T-helper 2 cell treated with Interferon-gamma antibody and Interleukin-4, amounts not matched to agents 5 μg/mL and 100 μg/mL, for 36 hours (primary cell): ENCODE results near the gene PSMC6.

Source experiments
- DNase-seq: peaks from one replicate; pipeline ENCODE4 v3.0.0; 2021; ENCODE audit warnings: low spot score
- H3K27ac Mint-ChIP-seq: one replicate; pipeline ENCODE4 v1.8.0; 2021; ENCODE audit warnings: mild to moderate bottlenecking, mixed read lengths
- H3K27me3 Mint-ChIP-seq: one replicate; pipeline ENCODE4 v1.8.0; 2021; ENCODE audit warnings: low read depth, mixed read lengths
- H3K36me3 Mint-ChIP-seq: one replicate; pipeline ENCODE4 v1.8.0; 2021; ENCODE audit warnings: low read depth, mixed read lengths
- H3K4me1 Mint-ChIP-seq: one replicate; pipeline ENCODE4 v1.8.0; 2021; ENCODE audit warnings: low read depth, mixed read lengths
- H3K4me3 Mint-ChIP-seq: one replicate; pipeline ENCODE4 v1.8.0; 2022; ENCODE audit warnings: mild to moderate bottlenecking, moderate library complexity, mixed read lengths
- H3K9me3 Mint-ChIP-seq: one replicate; pipeline ENCODE4 v1.8.0; 2021; ENCODE audit warnings: mixed read lengths

Gene PSMC6

GRCh38 chr14:52706724-52707706, at the start of gene PSMC6:
Gene PSMC6 (plus strand): TSS chr14:52707200. CDS start chr14:52707220, 20 bp downstream.
- Mint-ChIP-seq H3K4me3 (peak within 1 kb of the TSS; percentile 99), H3K36me3 (peaks cover 46% of the 10 kb centered on the region), H3K27ac (peak within 1 kb of the TSS; percentile 96), H3K9me3 (no peaks in the 10 kb centered on the region), H3K27me3 (no peaks in the 10 kb centered on the region), H3K4me1 (peaks cover 45% of the 10 kb centered on the region)
- peak; percentile 86 for DNase-seq

DNA sequence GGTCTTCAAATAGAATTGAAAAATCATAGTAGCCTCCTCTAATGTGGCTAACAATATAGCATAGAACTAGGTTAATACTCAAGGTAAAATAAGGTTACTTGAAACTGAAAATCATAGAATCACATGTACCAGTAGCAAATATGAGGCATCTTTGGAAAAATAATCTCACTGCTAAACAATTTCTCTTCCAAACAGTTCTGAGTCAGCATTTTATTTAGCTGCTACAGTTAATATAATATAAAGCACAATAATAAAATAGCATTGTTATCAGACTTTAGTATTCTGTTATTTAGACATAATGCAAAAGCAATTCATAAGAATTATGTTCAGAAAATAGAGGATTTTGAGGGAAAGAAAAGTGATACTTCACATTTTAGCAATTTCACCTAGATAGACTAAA, 46.7 kb upstream of the PSMC6 start:
- no peak for DNase-seq
- Mint-ChIP-seq H3K27me3 (no peaks in the 10 kb centered on the region), H3K4me3 (no peak overlapping the region), H3K27ac (no peak overlapping the region), H3K4me1 (peaks cover 9% of the 10 kb centered on the region), H3K36me3 (peaks cover 51% of the 10 kb centered on the region), H3K9me3 (no peaks in the 10 kb centered on the region)

DNA sequence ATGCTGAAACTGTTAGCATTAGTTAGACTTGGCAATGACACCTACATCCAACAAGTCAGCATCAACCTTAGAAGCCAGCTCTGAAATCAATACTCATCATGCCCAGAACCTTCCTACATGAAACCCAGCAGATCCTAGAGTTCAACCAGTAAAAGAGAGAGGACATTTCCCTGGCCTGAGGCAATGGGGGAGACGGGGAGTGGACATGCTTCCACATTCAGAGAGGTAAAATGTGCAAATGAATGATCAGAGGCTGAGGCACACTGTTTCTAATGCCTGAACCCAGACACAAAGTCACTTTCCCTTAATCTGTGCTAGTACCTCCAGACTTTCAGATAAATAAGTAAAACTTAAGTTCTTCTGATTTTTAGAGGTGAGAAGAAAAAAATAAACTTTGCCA, 46.2 kb upstream of the PSMC6 start:
- no peaks in the 10 kb centered on the region for H3K9me3 Mint-ChIP-seq
- H3K36me3 Mint-ChIP-seq = peaks cover 52% of the 10 kb centered on the region
- no peak overlapping the region for H3K27ac Mint-ChIP-seq

GRCh38 chr14:52661314-52661713, 45.7 kb upstream of the PSMC6 start:
- Mint-ChIP-seq H3K4me3 (no peak overlapping the region), H3K27me3 (no peaks in the 10 kb centered on the region), H3K4me1 (peaks cover 12% of the 10 kb centered on the region), H3K27ac (no peak overlapping the region), H3K36me3 (peaks cover 55% of the 10 kb centered on the region), H3K9me3 (no peaks in the 10 kb centered on the region)
- DNase-seq = no peak

More for the DNA sequence above, 46.2 kb upstream of the PSMC6 start:
- H3K27me3 Mint-ChIP-seq = no peaks in the 10 kb centered on the region
- DNase-seq = no peak
- no peak overlapping the region for H3K4me3 Mint-ChIP-seq
- H3K4me1 Mint-ChIP-seq = peaks cover 12% of the 10 kb centered on the region

DNA sequence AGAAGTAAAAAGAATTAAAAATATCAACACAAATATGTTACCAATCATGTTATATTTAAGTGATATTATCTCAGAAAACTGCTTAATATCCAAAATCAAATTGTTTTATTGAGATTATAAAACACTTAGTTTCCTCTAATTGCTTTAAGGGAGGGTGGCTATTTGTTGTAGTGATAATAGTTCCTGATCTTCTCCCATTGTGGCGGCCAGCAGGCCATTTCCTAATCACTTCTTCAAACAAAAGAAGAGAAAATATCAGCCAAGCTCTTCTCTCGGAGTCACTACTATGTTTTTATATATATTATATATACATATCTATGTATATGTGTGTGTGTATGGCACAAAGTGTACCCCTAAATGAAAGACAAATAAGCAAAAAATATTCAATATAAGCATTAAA, 43.1 kb upstream of the PSMC6 start:
- no peak overlapping the region for H3K4me3 Mint-ChIP-seq
- H3K36me3 Mint-ChIP-seq = peaks cover 45% of the 10 kb centered on the region
- H3K9me3 Mint-ChIP-seq = no peaks in the 10 kb centered on the region
- no peaks in the 10 kb centered on the region for H3K27me3 Mint-ChIP-seq
- H3K27ac Mint-ChIP-seq = no peak overlapping the region
- peaks cover 12% of the 10 kb centered on the region for H3K4me1 Mint-ChIP-seq
- no peak for DNase-seq

- no peak for DNase-seq
- Mint-ChIP-seq H3K27me3 (no peaks in the 10 kb centered on the region), H3K9me3 (no peaks in the 10 kb centered on the region), H3K4me3 (no peak overlapping the region), H3K4me1 (peaks cover 4% of the 10 kb centered on the region), H3K36me3 (peaks cover 41% of the 10 kb centered on the region), H3K27ac (no peak overlapping the region)
These were observed 28.4 kb upstream of the PSMC6 start for GRCh38 chr14:52678591-52678990.

DNA sequence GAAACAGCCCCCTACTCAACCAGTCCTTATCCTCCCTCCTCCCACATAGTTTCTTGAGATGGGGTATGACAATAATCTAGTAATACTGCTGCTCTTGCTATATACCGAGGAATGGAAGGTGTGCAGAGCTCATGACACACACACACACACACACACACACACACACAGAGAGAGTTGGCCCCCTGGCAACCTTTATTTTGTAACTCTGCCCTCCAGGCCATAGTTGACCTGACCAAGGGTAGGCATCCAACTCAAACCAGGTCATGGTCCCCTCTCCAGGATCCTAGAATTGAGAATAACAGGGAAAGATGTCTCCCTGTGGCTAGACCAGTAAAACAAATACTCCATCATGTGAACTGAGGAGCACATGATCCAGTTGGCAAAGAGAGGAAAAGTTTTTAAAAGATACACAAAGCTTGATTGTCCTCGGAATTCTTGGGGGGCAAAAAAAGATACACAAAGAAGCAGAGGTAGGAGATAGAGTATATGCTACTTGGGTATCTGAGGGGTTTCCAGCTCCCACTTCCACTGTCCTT, 22.9 kb upstream of the PSMC6 start:
- Mint-ChIP-seq H3K27ac (peak overlapping the region; percentile 21), H3K4me1 (peaks cover 44% of the 10 kb centered on the region), H3K4me3 (no peak overlapping the region), H3K27me3 (no peaks in the 10 kb centered on the region), H3K36me3 (peaks cover 19% of the 10 kb centered on the region), H3K9me3 (no peaks in the 10 kb centered on the region)
- no peak for DNase-seq

GRCh38 chr14:52686176-52686575, 20.8 kb upstream of the PSMC6 start:
- H3K4me3 Mint-ChIP-seq = no peak overlapping the region
- H3K27ac Mint-ChIP-seq = peak overlapping the region; percentile 7
- H3K9me3 Mint-ChIP-seq = no peaks in the 10 kb centered on the region
- H3K4me1 Mint-ChIP-seq = peaks cover 55% of the 10 kb centered on the region
- H3K27me3 Mint-ChIP-seq = no peaks in the 10 kb centered on the region
- DNase-seq = no peak
- peaks cover 23% of the 10 kb centered on the region for H3K36me3 Mint-ChIP-seq

DNA sequence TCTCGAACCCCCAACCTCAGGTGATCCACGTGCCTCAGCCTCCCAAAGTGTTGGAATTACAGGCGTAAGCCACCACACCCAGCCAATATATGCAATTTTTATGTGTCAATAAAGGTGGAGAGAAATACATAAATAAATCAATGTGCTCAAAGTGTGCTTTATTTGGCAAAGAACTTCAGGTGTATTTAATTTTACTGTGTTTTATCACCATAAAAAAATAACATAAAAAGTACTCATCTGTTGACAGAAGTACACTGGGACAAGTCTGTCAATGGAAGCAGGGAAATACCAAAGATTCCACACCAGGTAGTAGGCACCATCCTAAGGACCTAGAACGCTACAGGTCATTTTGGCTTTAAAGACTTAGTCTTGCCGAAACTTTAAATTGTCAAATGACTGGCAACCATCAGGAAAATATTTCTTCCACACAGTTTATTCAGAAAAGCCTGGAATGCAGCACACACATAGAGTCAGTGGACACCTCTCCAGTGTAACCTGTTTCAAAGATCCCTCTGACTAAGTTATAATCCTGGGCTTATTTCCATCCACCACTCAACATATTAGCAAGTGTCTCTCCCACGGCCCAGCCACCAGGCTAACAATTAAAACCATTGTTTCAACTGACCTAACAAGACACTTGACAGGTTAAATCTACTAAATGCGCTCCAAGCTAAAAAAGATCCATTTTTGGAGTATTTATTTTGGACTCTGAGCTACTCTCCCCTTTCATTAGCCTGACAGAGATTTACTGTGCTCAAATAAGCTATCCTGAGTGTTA, 15.8 kb upstream of the PSMC6 start:
- Mint-ChIP-seq H3K27ac (no peak overlapping the region), H3K4me1 (peaks cover 62% of the 10 kb centered on the region), H3K4me3 (peak overlapping the region; percentile 79)

GRCh38 chr14:52692248-52692962, 14.6 kb upstream of the PSMC6 start:
- Mint-ChIP-seq H3K4me1 (peaks cover 54% of the 10 kb centered on the region), H3K36me3 (peaks cover 38% of the 10 kb centered on the region), H3K27me3 (no peaks in the 10 kb centered on the region), H3K4me3 (peak overlapping the region; percentile 79), H3K9me3 (no peaks in the 10 kb centered on the region), H3K27ac (peak overlapping the region; percentile 75)
- DNase-seq = no peak

More for the DNA sequence above, 15.8 kb upstream of the PSMC6 start:
- H3K9me3 Mint-ChIP-seq = no peaks in the 10 kb centered on the region
- H3K36me3 Mint-ChIP-seq = peaks cover 40% of the 10 kb centered on the region
- no peak for DNase-seq
- H3K27me3 Mint-ChIP-seq = no peaks in the 10 kb centered on the region

GRCh38 chr14:52693036-52693435, 14.0 kb upstream of the PSMC6 start:
- Mint-ChIP-seq H3K4me3 (peak overlapping the region; percentile 79), H3K4me1 (peaks cover 48% of the 10 kb centered on the region), H3K27me3 (no peaks in the 10 kb centered on the region), H3K27ac (peak overlapping the region; percentile 69), H3K9me3 (no peaks in the 10 kb centered on the region), H3K36me3 (peaks cover 35% of the 10 kb centered on the region)
- DNase-seq = no peak

- H3K4me1 Mint-ChIP-seq = peaks cover 43% of the 10 kb centered on the region
- H3K4me3 Mint-ChIP-seq = peak overlapping the region; percentile 79
- peaks cover 35% of the 10 kb centered on the region for H3K36me3 Mint-ChIP-seq
- H3K27ac Mint-ChIP-seq = peak overlapping the region; percentile 69
- no peak for DNase-seq
- no peaks in the 10 kb centered on the region for H3K27me3 Mint-ChIP-seq
- no peaks in the 10 kb centered on the region for H3K9me3 Mint-ChIP-seq
These were observed 13.5 kb upstream of the PSMC6 start for GRCh38 chr14:52693532-52693931.

DNA sequence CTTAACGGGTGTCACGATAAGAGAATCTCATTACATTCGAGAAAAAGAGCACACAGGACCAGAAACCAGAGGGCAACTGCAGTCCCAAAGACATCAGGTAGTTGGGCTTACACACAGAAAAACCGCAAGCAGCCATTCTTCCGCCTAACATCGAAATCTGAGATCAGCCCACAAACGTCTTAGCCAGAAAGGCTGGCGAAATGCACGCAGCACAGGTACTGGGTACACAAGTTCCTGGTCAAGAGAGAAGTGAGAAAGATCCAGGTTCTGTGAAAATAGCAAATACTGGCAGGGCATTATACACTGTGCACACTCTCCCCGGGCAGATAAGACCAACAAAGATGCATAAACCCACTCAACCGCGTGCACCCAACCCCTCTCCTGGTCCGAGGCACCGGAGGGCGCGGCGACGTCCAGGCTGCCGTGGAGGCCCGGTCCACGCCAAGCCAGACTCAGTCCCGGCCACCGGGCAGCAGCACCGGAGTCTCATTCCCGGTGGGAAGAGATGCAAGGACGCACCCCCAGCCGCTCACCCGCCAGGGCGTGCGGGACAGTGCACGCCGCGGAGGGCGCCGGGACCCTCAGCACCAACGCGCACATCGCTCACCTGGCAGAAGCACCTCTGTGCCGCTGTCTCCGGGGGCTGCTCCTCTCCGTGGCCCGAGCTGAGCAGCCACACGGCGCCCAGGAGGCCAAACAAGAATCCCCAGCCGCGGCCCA, 12.1 kb upstream of the PSMC6 start:
- H3K4me1 Mint-ChIP-seq = peaks cover 33% of the 10 kb centered on the region
- peak overlapping the region; percentile 98 for H3K4me3 Mint-ChIP-seq
- DNase-seq = peak; percentile 74
- no peaks in the 10 kb centered on the region for H3K27me3 Mint-ChIP-seq
- H3K27ac Mint-ChIP-seq = peak overlapping the region; percentile 100
- H3K36me3 Mint-ChIP-seq = peaks cover 34% of the 10 kb centered on the region
- H3K9me3 Mint-ChIP-seq = no peaks in the 10 kb centered on the region
